ENCODE results near the gene SLC29A1. TPM values are rescaled to one million over a fixed set of nuclear protein-coding genes. Genes with fewer than 3 reads are reported as not detected.
"Not testable (repeated sequence)": the region's sequence is repeated elsewhere in the genome, so short reads cannot be mapped to it uniquely, and the experiment has no call there.

SLC29A1 gene
- total RNA-seq, 6 experiments from 2014 or later = 14.9 to 29.9 (median 26.8) TPM

DNA sequence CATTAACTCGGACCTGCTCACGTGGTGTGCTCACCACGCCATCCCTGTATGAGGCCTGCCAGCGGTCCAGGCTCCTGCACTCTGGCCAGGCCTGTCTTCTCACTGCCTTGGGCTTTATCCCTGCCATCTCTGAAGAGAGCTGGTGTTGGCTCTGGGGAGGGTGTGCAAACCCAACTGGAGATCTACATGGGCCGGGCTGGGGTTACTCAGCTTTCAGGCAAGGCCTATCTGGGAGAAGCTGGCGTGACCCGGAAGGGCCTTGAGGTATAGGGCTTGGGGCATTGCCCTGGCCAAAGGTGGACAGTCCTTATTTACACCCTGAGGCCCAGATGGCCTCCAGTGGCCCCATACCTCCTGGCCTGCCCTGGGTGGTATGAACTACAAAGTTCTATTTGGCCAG is 5.0 kb downstream of the SLC29A1 start:
- Mint-ChIP-seq H3K27ac (no peak overlapping the region), H3K27me3 (ENCODE audit: insufficient read depth) (no peaks in the 10 kb centered on the region; the same call in 1 of the 2 replicates), H3K4me1 (ENCODE audit: low read depth) (peaks cover 30% of the 10 kb centered on the region), H3K4me3 (no peak overlapping the region), H3K9me3 (no peaks in the 10 kb centered on the region), H3K36me3 (ENCODE audit: low read depth) (no peaks in the 10 kb centered on the region)
- DNase-seq = no peak
- TF ChIP-seq CTCF (IDR thresholded peaks at IDR 0.05) = no peak

DNA sequence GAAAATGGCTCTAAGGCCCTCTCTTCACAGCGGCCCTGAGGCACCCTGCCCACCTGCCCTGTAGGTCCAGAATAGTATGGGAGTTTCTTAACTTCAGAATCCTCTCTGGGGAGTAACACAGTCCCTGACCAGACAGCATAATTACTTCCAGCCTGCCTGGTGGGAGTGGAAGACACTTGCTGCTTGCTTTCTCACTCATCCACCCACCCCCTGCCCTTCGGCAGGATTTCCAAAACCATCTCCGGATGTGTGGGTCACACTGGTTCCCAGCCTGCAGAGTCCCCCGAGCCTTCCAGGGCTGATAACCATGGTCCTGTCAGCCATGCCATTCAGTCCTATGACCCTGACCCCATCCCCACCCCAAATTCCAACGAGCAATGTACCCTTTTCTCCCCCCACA is 5.4 kb downstream of the SLC29A1 start:
- Mint-ChIP-seq H3K27me3 (ENCODE audit: insufficient read depth) (peaks cover 2% of the 10 kb centered on the region), H3K4me1 (ENCODE audit: low read depth) (peaks cover 34% of the 10 kb centered on the region), H3K9me3 (no peaks in the 10 kb centered on the region), H3K4me3 (no peak overlapping the region), H3K36me3 (ENCODE audit: low read depth) (no peaks in the 10 kb centered on the region), H3K27ac (no peak overlapping the region)
- no peak for TF ChIP-seq CTCF (IDR thresholded peaks at IDR 0.05)
- DNase-seq = no peak

DNA sequence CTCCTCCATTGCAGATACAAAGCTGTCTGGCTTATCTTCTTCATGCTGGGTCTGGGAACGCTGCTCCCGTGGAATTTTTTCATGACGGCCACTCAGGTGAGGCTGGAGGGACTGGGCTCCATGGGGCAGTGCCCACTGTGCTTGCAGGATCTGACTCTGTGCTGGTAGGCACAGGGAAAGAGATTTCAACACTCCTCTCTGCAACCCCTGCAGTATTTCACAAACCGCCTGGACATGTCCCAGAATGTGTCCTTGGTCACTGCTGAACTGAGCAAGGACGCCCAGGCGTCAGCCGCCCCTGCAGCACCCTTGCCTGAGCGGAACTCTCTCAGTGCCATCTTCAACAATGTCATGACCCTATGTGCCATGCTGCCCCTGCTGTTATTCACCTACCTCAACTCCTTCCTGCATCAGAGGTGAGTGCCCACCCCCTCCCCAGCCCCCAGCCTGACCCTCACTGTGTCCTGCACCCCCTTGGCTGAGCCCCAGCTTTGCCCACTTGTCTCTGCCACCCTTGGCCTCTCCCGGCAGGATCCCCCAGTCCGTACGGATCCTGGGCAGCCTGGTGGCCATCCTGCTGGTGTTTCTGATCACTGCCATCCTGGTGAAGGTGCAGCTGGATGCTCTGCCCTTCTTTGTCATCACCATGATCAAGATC is 6.1 kb downstream of the SLC29A1 start:
- H3K4me3 Mint-ChIP-seq = no peak overlapping the region
- TF ChIP-seq CTCF (IDR thresholded peaks at IDR 0.05) = no peak
- no peak overlapping the region for H3K27ac Mint-ChIP-seq
- no peaks in the 10 kb centered on the region for H3K36me3 Mint-ChIP-seq (ENCODE audit: low read depth)
- H3K4me1 Mint-ChIP-seq (ENCODE audit: low read depth) = peaks cover 34% of the 10 kb centered on the region
- no peaks in the 10 kb centered on the region for H3K9me3 Mint-ChIP-seq
- DNase-seq = no peak
- peaks cover 2% of the 10 kb centered on the region for H3K27me3 Mint-ChIP-seq (ENCODE audit: insufficient read depth)

GRCh38 chr6:44230034-44230675 is 6.8 kb downstream of the SLC29A1 start:
- Mint-ChIP-seq H3K27me3 (ENCODE audit: insufficient read depth) (peaks cover 2% of the 10 kb centered on the region), H3K4me1 (ENCODE audit: low read depth) (peaks cover 36% of the 10 kb centered on the region), H3K27ac (no peak overlapping the region), H3K36me3 (ENCODE audit: low read depth) (no peaks in the 10 kb centered on the region), H3K9me3 (no peaks in the 10 kb centered on the region), H3K4me3 (no peak overlapping the region)
- no peak for TF ChIP-seq CTCF (IDR thresholded peaks at IDR 0.05)
- DNase-seq = no peak

- not testable (repeated sequence) for H3K36me3 Mint-ChIP-seq (ENCODE audit: low read depth); H3K27ac Mint-ChIP-seq; H3K4me3 Mint-ChIP-seq; H3K9me3 Mint-ChIP-seq; H3K27me3 Mint-ChIP-seq (ENCODE audit: insufficient read depth); DNase-seq
- H3K4me1 Mint-ChIP-seq (ENCODE audit: low read depth) = peaks cover 45% of the 10 kb centered on the region
Observed at GRCh38 chr6:44231426-44231825, 8.0 kb downstream of the SLC29A1 start.
